Natural killer cell (primary cell): ENCODE results near the gene RPL41. TPM values are rescaled to one million over a fixed set of nuclear protein-coding genes. Genes with fewer than 3 reads are reported as not detected.

ENCODE experiments used
- ATAC-seq, 3 donors: fragments of 150-1000 bp in 2 of 3; fragments of 200-7000 bp in 1 of 3; cut with Tn5 transposase; 1 replicate in 1 of 3; 2 replicates in 2 of 3; pipeline ENCODE4 v1.10.0; 2021; ENCODE audit warnings: mild to moderate bottlenecking in 2 of 3, moderate library complexity in 2 of 3
- DNase-seq, 2 donors: peaks; one replicate each; pipeline versions ENCODE4 v3.0.0 to v3.0.0-alpha.2; 2013 to 2021; ENCODE audit warnings: mixed read lengths in 1 of 2
- H3K27ac ChIP-seq: one replicate; pipeline ENCODE4 v1.5.1; 2013; ENCODE audit warnings: mild to moderate bottlenecking, low read length
- H3K27me3 ChIP-seq: one replicate; pipeline ENCODE4 v1.6.1; 2013; ENCODE audit warnings: low read length; ENCODE audit not compliant: control insufficient read depth, insufficient read depth
- H3K36me3 ChIP-seq: one replicate; pipeline ENCODE4 v1.6.1; 2013; ENCODE audit warnings: low read length; ENCODE audit not compliant: control insufficient read depth, insufficient read depth
- H3K4me1 ChIP-seq: one replicate; pipeline ENCODE4 v1.6.1; 2013; ENCODE audit warnings: low read length; ENCODE audit not compliant: control insufficient read depth, insufficient read depth
- H3K4me3 ChIP-seq: one replicate; pipeline ENCODE4 v1.5.1; 2013; ENCODE audit warnings: low read length
- H3K9me3 ChIP-seq: one replicate; pipeline ENCODE4 v1.6.1; 2013; ENCODE audit warnings: low read length; ENCODE audit not compliant: control insufficient read depth, insufficient read depth
- H3K27ac Mint-ChIP-seq, 2 donors: one replicate each; pipeline ENCODE4 v1.8.0; 2022; ENCODE audit warnings: mild to moderate bottlenecking in 2 of 2, mixed read lengths in 2 of 2, moderate library complexity in 1 of 2
- H3K27me3 Mint-ChIP-seq, 2 donors: one replicate each; pipeline ENCODE4 v1.8.0; 2022; ENCODE audit warnings: low read depth in 2 of 2, mixed read lengths in 2 of 2
- H3K36me3 Mint-ChIP-seq: one replicate; pipeline ENCODE4 v1.8.0; 2022; ENCODE audit warnings: mixed read lengths
- H3K4me1 Mint-ChIP-seq, 2 donors: one replicate each; pipeline ENCODE4 v1.8.0; 2022; ENCODE audit warnings: mixed read lengths in 2 of 2
- H3K4me3 Mint-ChIP-seq: one replicate; pipeline ENCODE4 v1.8.0; 2022; ENCODE audit warnings: mild to moderate bottlenecking, moderate library complexity, mixed read lengths
- H3K9me3 Mint-ChIP-seq, 2 donors: one replicate each; pipeline ENCODE4 v1.8.0; 2022; ENCODE audit warnings: mixed read lengths in 2 of 2
- CTCF ChIP-seq: fragments of 200-600 bp; IDR thresholded peaks from one replicate; pipeline ENCODE4 v1.8.0; 2022; ENCODE audit warnings: antibody characterized with exemption
- WGBS: methylation state at CpG from one replicate; pipeline ENCODE4 v1.1.7; 2013; ENCODE audit warnings: missing lambda C conversion rate; ENCODE audit not compliant: insufficient coverage; 5-methylcytosine and 5-hydroxymethylcytosine counted together
- intact Hi-C: fragments of 100-400 bp; cut with micrococcal nuclease; formaldehyde crosslinking; loops from one replicate; pipeline ENCODE4 v1.14.2; 2022
- total RNA-seq, 4 donors: library from RNA; stranded (reverse); fragments of 120-200 nt in 1 of 4; gene quantifications; one replicate each; pipeline versions ENCODE4 v1.2.3 to v1.2.4, GENCODE V29; 2013 to 2022

The RPL41 gene
- total RNA-seq, 3 donors from 2014 or later (not counting 1 experiment from before 2014, with no cell fraction given) = 2,342 to 3,083 (median 3,009) TPM

GRCh38 chr12:56103066-56103711, 13.2 kb upstream of the RPL41 start:
- Histone ChIP-seq H3K4me3 (peak overlapping the region; percentile 81), H3K27me3 (no peaks in the 10 kb centered on the region), H3K27ac (peak overlapping the region; percentile 80), H3K9me3 (no peaks in the 10 kb centered on the region), H3K4me1 (peaks cover 37% of the 10 kb centered on the region), H3K36me3 (peaks cover 16% of the 10 kb centered on the region)
- H3K36me3 Mint-ChIP-seq = no peaks in the 10 kb centered on the region
- H3K27me3 Mint-ChIP-seq = no peaks in the 10 kb centered on the region
- no peak for ATAC-seq
- no peaks in the 10 kb centered on the region for H3K9me3 Mint-ChIP-seq
- WGBS = 24% methylated on average over 6 of the region's 6 CpGs
- intact Hi-C loops = loop anchor here (5.0 kb wide), 1 partner anchor 286 kb away; the partner anchor contains the start of genes ORMDL2 and SARNP
- peaks cover 52 to 56% of the 10 kb centered on the region in 2 donors for H3K4me1 Mint-ChIP-seq
- peak overlapping the region; percentile 97 to 99 for H3K27ac Mint-ChIP-seq
- peak in 1 of 2 donors; percentile 67 for DNase-seq
- H3K4me3 Mint-ChIP-seq = peak overlapping the region; percentile 100
- TF ChIP-seq CTCF = no peak

- no peaks in the 10 kb centered on the region for H3K27me3 Mint-ChIP-seq
- H3K9me3 Mint-ChIP-seq = no peaks in the 10 kb centered on the region
- intact Hi-C loops = loop anchor here (1.0 to 5.0 kb wide), 5 partner anchors 13 to 286 kb away; partner anchors contain the start of genes ORMDL2, RPL41, RPS26 and SARNP
- H3K4me1 Mint-ChIP-seq = peaks cover 52 to 56% of the 10 kb centered on the region in 2 donors
- Histone ChIP-seq H3K27me3 (no peaks in the 10 kb centered on the region), H3K36me3 (peaks cover 21% of the 10 kb centered on the region), H3K4me3 (peak overlapping the region; percentile 81), H3K27ac (peak overlapping the region; percentile 80), H3K9me3 (no peaks in the 10 kb centered on the region), H3K4me1 (peaks cover 37% of the 10 kb centered on the region)
- TF ChIP-seq CTCF = no peak
- H3K4me3 Mint-ChIP-seq = peak overlapping the region; percentile 100
- no peak for DNase-seq
- H3K36me3 Mint-ChIP-seq = no peaks in the 10 kb centered on the region
- peak overlapping the region; percentile 97 to 99 for H3K27ac Mint-ChIP-seq
- WGBS = 5% methylated on average over 8 of the region's 8 CpGs
- peak in 1 of 3 donors; percentile 1 for ATAC-seq
Measured at GRCh38 chr12:56103823-56104108, 12.7 kb upstream of the RPL41 start.

GRCh38 chr12:56104109-56104814, 12.2 kb upstream of the RPL41 start, which contains the start of gene PA2G4:
Gene PA2G4 (plus strand): TSS chr12:56104559. CDS start chr12:56104738, 179 bp downstream.
- ATAC-seq = peak; percentile 92 to 97 (median 93)
- H3K9me3 ChIP-seq = no peaks in the 10 kb centered on the region
- WGBS = under 1% methylated on average over 60 of the region's 60 CpGs
- H3K36me3 ChIP-seq = peaks cover 25% of the 10 kb centered on the region
- Mint-ChIP-seq H3K4me1 (peaks cover 52 to 56% of the 10 kb centered on the region in 2 donors), H3K27me3 (no peaks in the 10 kb centered on the region), H3K27ac (peak within 1 kb of the TSS; percentile 97 to 99), H3K4me3 (peak within 1 kb of the TSS; percentile 100), H3K36me3 (no peaks in the 10 kb centered on the region), H3K9me3 (no peaks in the 10 kb centered on the region)
- no peak for TF ChIP-seq CTCF
- peak within 1 kb of the TSS; percentile 80 for H3K27ac ChIP-seq
- DNase-seq = peak; percentile 87 to 97
- peaks cover 37% of the 10 kb centered on the region for H3K4me1 ChIP-seq
- intact Hi-C loops = loop anchor here (1.0 to 5.0 kb wide), 5 partner anchors 12 to 287 kb away; partner anchors contain the start of genes ORMDL2, RPL41, RPS26 and SARNP
- no peaks in the 10 kb centered on the region for H3K27me3 ChIP-seq
- H3K4me3 ChIP-seq = peak within 1 kb of the TSS; percentile 81
